K562 (cell line): ENCODE measurements around the gene C4BPB. TPM values are rescaled to one million over a fixed set of nuclear protein-coding genes. Genes with fewer than 3 reads are reported as not detected.

Experiments
- TCF7L2 ChIP-seq: fragments of 150-350 bp; IDR thresholded peaks from 2 replicates; pipeline ENCODE4 v1.6.1; 2016; ENCODE audit warnings: low read depth, mild to moderate bottlenecking, low read length, moderate library complexity
- TSC22D4 ChIP-seq: fragments of 450-650 bp; IDR thresholded peaks from 2 replicates; pipeline ENCODE4 v1.6.1; 2016; ENCODE audit warnings: missing genetic modification characterization, missing biosample characterization, control low read depth
- ZNF696 ChIP-seq: fragments of 250-450 bp; sonication (Bioruptor Pico); conservative IDR thresholded peaks from 2 replicates; pipeline ENCODE4 v1.4.0; 2020; ENCODE audit warnings: mild to moderate bottlenecking, moderate library complexity
- polyA plus RNA-seq, 8 experiments: library from polyadenylated mRNA; depleted of rRNA in 4 of 8; stranded (reverse) in 5 of 8; unstranded in 3 of 8; fragments of >200 nt; fragmentation: Nextera tagmentation in 2 of 8; fragmentation: Illumina TruSeq in 1 of 8; extraction: Ambion mirVana in 2 of 8; extraction: Trizol in 1 of 8; gene quantifications; 2 replicates each; pipeline versions ENCODE4 v1.2.1 to v1.2.3, GENCODE V29; 2011 to 2014; ENCODE audit warnings: inconsistent platforms in 1 of 8, missing spikeins in 1 of 8
- total RNA-seq, 7 experiments: library from RNA; depleted of rRNA in 6 of 7; stranded (reverse); fragments of >200 nt in 6 of 7; fragmentation: Illumina TruSeq in 2 of 7; extraction: Trizol in 2 of 7; gene quantifications; 2 replicates each; pipeline versions ENCODE4 v1.2.1 to v1.2.3, GENCODE V29; 2011 to 2021; ENCODE audit warnings: low replicate concordance in 1 of 7
- TF ChIP-seq, protein P1 (sequence below), 2 experiments: fragments of 450-650 bp; IDR thresholded peaks; 2 replicates each; pipeline ENCODE4 v1.6.1; 2016; ENCODE audit warnings: mild to moderate bottlenecking in 2 of 2, borderline replicate concordance in 1 of 2, low read depth in 1 of 2, moderate library complexity in 1 of 2

The C4BPB gene
- total and polyA plus RNA-seq, 9 of the 15 experiments (the other 6 are each of a cell fraction or from before 2014, with no cell fraction given): not detected

DNA sequence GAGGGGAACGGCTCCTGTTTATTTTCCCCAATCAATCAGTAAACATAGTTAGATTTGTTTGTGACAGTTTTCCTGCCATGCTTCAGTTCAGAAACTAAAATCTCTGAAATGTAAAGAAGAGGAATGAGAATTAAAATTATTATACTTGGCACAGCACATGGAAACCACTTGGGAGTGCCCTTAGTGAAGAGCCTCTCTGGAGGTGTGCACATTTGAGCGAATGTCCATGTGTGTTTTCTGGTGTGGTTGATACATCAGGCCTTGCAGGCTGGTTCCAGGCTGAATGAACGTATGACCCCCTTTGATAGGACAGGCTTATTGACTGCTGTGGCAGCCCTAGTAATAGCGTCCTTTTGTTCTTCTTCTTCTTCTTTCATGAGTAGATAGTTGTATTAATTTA is 42.5 kb downstream of the C4BPB start (continued):
- TF ChIP-seq, protein P1, sequence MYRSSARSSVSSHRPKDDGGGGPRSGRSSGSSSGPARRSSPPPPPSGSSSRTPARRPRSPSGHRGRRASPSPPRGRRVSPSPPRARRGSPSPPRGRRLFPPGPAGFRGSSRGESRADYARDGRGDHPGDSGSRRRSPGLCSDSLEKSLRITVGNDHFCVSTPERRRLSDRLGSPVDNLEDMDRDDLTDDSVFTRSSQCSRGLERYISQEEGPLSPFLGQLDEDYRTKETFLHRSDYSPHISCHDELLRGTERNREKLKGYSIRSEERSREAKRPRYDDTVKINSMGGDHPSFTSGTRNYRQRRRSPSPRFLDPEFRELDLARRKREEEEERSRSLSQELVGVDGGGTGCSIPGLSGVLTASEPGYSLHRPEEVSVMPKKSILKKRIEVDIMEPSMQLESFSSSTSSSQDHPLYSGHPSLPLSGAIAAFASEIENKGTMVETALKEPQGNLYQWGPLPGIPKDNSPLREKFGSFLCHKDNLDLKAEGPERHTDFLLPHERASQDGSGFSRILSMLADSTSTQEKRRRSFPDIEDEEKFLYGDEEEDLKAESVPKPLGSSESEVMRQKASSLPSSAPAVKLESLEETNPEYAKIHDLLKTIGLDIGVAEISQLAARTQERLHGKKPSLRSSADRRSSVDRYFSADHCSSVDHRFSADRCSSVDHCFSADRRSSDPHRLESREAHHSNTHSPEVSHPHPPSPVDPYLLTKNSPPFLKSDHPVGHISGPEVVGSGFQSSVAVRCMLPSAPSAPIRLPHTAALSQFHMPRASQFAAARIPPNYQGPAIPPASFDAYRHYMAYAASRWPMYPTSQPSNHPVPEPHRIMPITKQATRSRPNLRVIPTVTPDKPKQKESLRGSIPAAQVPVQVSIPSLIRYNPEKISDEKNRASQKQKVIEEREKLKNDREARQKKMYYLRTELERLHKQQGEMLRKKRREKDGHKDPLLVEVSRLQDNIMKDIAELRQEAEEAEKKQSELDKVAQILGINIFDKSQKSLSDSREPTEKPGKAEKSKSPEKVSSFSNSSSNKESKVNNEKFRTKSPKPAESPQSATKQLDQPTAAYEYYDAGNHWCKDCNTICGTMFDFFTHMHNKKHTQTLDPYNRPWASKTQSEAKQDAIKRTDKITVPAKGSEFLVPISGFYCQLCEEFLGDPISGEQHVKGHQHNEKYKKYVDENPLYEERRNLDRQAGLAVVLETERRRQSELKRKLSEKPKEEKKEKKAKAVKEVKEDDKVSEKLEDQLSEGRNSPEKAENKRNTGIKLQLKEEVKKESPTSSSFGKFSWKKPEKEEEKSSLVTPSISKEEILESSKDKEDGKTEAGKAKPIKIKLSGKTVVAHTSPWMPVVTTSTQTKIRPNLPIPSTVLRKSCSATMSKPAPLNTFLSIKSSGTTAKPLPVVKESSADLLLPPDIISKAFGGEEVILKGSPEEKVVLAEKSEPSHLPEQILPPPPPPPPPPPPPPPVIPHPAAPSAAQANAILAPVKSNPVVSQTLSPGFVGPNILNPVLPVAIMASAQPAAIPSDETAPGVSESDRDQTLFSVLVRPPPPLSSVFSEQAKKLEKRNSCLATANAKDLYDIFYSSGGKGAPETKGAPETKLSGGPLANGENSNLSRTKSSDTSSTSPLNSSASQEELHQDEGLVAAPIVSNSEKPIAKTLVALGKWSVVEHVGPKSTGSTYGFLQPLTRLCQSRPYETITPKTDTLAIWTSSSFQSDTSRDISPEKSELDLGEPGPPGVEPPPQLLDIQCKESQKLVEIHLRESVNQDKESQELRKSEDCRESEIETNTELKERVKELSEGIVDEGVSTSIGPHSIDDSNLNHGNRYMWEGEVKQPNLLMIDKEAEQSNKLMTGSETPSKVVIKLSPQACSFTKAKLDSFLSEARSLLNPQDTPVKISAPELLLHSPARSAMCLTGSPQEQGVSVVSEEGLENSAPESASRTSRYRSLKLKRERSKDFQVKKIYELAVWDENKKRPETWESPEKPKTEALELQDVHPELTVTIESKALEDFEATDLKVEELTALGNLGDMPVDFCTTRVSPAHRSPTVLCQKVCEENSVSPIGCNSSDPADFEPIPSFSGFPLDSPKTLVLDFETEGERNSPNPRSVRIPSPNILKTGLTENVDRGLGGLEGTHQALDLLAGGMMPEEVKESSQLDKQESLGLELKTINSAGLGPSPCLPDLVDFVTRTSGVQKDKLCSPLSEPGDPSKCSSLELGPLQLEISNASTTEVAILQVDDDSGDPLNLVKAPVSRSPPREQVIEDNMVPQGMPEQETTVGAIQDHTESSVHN (IDR thresholded peaks at IDR 0.05; ENCODE audit: borderline replicate concordance in 1 of 2, low read depth in 1 of 2): no peak
- TF ChIP-seq ZNF696 (CRISPR knock-in tag) (no peak), TSC22D4 (tag) (no peak), TCF7L2 (no peak)
